ENCODE data around the gene RARB. TPM values are rescaled to one million over a fixed set of nuclear protein-coding genes. Genes with fewer than 3 reads are reported as not detected.

The RARB gene
- polyA plus RNA-seq, 1 donor from 2014 or later, result 13.2 TPM

DNA sequence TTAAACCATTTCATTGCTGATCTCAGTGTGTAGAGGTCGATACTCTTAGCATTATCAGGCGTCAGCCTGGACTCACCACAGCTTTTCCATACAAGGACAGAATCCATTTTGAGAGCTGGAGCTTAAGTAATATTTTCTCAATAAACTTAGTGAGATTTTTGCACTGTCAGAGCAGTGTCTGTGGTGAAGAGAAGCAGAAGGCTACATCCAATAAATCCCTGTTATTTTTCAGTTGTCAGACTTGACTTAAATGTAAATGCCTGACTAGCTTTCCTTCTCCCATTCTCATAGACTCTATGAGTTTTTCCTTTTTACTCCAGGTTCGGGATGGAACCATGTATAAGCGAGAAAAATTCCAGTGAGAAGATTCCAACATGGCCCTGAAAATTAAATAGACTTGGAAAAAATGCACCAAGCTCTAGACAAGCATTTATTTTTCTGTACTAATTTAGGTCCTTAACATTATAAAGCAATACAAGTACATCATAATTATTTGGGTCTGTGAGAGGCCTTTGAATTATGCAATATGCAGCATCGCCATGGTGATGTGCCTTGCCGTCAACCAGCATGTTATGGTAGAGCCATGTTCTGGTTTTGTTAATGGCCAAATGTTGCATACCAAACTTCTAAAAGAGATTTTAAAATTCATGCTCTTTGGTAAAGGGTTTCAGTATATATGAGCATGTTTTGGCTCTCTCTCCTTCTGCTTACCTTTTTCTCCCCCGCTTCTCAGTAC lies 62.0 kb downstream of the RARB start:
- H3K79me2 ChIP-seq (replicated peaks; ENCODE audit: insufficient read depth, low read length), result no peaks in the 10 kb centered on the region
- H3K36me3 ChIP-seq (ENCODE audit: insufficient read depth, low read length), result no peaks in the 10 kb centered on the region
- H3K4me3 ChIP-seq (ENCODE audit: low read length), result no peak overlapping the region
- no peaks in the 10 kb centered on the region for H3F3A ChIP-seq (ENCODE audit: insufficient read depth, low read length, poor library complexity, severe bottlenecking)
- H3K4me2 ChIP-seq (ENCODE audit: low read length), result no peak overlapping the region
- TF ChIP-seq POLR2AphosphoS5 (IDR thresholded peaks at IDR 0.05), result no peak
- TF ChIP-seq, protein P1, sequence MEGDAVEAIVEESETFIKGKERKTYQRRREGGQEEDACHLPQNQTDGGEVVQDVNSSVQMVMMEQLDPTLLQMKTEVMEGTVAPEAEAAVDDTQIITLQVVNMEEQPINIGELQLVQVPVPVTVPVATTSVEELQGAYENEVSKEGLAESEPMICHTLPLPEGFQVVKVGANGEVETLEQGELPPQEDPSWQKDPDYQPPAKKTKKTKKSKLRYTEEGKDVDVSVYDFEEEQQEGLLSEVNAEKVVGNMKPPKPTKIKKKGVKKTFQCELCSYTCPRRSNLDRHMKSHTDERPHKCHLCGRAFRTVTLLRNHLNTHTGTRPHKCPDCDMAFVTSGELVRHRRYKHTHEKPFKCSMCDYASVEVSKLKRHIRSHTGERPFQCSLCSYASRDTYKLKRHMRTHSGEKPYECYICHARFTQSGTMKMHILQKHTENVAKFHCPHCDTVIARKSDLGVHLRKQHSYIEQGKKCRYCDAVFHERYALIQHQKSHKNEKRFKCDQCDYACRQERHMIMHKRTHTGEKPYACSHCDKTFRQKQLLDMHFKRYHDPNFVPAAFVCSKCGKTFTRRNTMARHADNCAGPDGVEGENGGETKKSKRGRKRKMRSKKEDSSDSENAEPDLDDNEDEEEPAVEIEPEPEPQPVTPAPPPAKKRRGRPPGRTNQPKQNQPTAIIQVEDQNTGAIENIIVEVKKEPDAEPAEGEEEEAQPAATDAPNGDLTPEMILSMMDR (IDR thresholded peaks at IDR 0.05; ENCODE audit: poor library complexity, severe bottlenecking), result no peak
- TF ChIP-seq, protein P2, sequence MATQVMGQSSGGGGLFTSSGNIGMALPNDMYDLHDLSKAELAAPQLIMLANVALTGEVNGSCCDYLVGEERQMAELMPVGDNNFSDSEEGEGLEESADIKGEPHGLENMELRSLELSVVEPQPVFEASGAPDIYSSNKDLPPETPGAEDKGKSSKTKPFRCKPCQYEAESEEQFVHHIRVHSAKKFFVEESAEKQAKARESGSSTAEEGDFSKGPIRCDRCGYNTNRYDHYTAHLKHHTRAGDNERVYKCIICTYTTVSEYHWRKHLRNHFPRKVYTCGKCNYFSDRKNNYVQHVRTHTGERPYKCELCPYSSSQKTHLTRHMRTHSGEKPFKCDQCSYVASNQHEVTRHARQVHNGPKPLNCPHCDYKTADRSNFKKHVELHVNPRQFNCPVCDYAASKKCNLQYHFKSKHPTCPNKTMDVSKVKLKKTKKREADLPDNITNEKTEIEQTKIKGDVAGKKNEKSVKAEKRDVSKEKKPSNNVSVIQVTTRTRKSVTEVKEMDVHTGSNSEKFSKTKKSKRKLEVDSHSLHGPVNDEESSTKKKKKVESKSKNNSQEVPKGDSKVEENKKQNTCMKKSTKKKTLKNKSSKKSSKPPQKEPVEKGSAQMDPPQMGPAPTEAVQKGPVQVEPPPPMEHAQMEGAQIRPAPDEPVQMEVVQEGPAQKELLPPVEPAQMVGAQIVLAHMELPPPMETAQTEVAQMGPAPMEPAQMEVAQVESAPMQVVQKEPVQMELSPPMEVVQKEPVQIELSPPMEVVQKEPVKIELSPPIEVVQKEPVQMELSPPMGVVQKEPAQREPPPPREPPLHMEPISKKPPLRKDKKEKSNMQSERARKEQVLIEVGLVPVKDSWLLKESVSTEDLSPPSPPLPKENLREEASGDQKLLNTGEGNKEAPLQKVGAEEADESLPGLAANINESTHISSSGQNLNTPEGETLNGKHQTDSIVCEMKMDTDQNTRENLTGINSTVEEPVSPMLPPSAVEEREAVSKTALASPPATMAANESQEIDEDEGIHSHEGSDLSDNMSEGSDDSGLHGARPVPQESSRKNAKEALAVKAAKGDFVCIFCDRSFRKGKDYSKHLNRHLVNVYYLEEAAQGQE (IDR thresholded peaks at IDR 0.05; ENCODE audit: borderline replicate concordance), result no peak
- no peak for TF ChIP-seq SMC3 (conservative IDR thresholded peaks at IDR 0.05; ENCODE audit: poor library complexity)
- H3K27ac ChIP-seq (ENCODE audit: low read length), result no peak overlapping the region
- no peaks in the 10 kb centered on the region for H4K20me1 ChIP-seq (ENCODE audit: insufficient read depth)
- H3K27me3 ChIP-seq (ENCODE audit: insufficient read depth, low read depth, low read length), result no peaks in the 10 kb centered on the region
- H3K9me3 ChIP-seq (ENCODE audit: low read length), result no peaks in the 10 kb centered on the region
- H3K9me2 ChIP-seq (ENCODE audit: insufficient read depth, low read length), result no peaks in the 10 kb centered on the region
- H2AFZ ChIP-seq (ENCODE audit: low read depth, low read length), result no peak overlapping the region
- no peak overlapping the region for H3K9ac ChIP-seq (ENCODE audit: low read length)

DNA sequence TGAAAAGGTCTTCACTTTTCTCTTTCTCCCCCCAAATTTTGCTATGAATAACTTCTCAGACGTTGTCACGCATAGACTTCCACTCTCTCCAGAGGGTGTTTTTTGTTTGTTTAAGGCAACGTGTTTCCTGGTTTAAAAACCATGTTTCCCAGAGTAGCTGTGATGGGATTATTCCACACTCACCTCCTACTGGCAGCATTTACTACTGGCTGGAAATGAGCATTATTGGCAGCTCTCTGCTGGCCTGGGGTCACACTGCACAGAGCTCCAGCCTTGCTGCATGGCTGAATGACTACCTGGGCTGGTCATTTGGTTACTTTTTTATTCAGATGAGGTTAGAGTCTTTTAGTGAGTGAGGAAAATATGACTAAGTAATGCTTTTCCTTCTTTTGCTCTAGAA lies 65.2 kb downstream of the RARB start:
- no peaks in the 10 kb centered on the region for H3K27me3 ChIP-seq (ENCODE audit: insufficient read depth, low read depth, low read length)
- TF ChIP-seq, protein P2 (IDR thresholded peaks at IDR 0.05; ENCODE audit: borderline replicate concordance), result no peak
- TF ChIP-seq EP300 (conservative IDR thresholded peaks at IDR 0.05; ENCODE audit: poor library complexity, severe bottlenecking) (no peak), MXI1 (conservative IDR thresholded peaks at IDR 0.05; ENCODE audit: poor library complexity, severe bottlenecking) (no peak), TAF1 (IDR thresholded peaks at IDR 0.05; ENCODE audit: low read depth) (no peak), SMC3 (conservative IDR thresholded peaks at IDR 0.05; ENCODE audit: poor library complexity) (no peak), POLR2AphosphoS5 (IDR thresholded peaks at IDR 0.05) (no peak), RAD21 (conservative IDR thresholded peaks at IDR 0.05) (no peak), EZH2 (IDR thresholded peaks at IDR 0.05; ENCODE audit: borderline replicate concordance, insufficient read depth, low read length, poor library complexity, severe bottlenecking) (no peak)
- TF ChIP-seq, protein P1 (IDR thresholded peaks at IDR 0.05; ENCODE audit: poor library complexity, severe bottlenecking), result no peak
- no peak overlapping the region for H2AFZ ChIP-seq (ENCODE audit: low read depth, low read length)
- H3K79me2 ChIP-seq (replicated peaks; ENCODE audit: insufficient read depth, low read length), result no peaks in the 10 kb centered on the region
- no peaks in the 10 kb centered on the region for H3K36me3 ChIP-seq (ENCODE audit: insufficient read depth, low read length)
- no peak overlapping the region for H3K27ac ChIP-seq (ENCODE audit: low read length)
- no peak overlapping the region for H3K9ac ChIP-seq (ENCODE audit: low read length)
- H4K20me1 ChIP-seq (ENCODE audit: insufficient read depth), result no peaks in the 10 kb centered on the region
- no peaks in the 10 kb centered on the region for H3K9me2 ChIP-seq (ENCODE audit: insufficient read depth, low read length)
- no peak overlapping the region for H3K4me2 ChIP-seq (ENCODE audit: low read length)
- H3K9me3 ChIP-seq (ENCODE audit: low read length), result no peaks in the 10 kb centered on the region
- no peak overlapping the region for H3K4me3 ChIP-seq (ENCODE audit: low read length)
- no peaks in the 10 kb centered on the region for H3F3A ChIP-seq (ENCODE audit: insufficient read depth, low read length, poor library complexity, severe bottlenecking)

Measured in neural cell (in vitro differentiated cells).